HEK293 (cell line): ENCODE measurements around the gene EYS.

Experiments
- CTCF ChIA-PET: fragments of 350-600 bp; formaldehyde crosslinking; extraction: SDS; loops from one replicate; lab custom pipeline; 2021; ENCODE audit warnings: antibody characterized with exemption; lab: Yijun Ruan, JAX
- POLR2A ChIA-PET: fragments of 300-600 bp; formaldehyde crosslinking; extraction: SDS; loops from one replicate; lab custom pipeline; 2020; ENCODE audit warnings: antibody characterized with exemption, inconsistent platforms; lab: Yijun Ruan, JAX
- H3K27ac ChIP-seq: fragments of 200-500 bp; sonication (Bioruptor generic); 2 replicates; pipeline ENCODE4 v1.5.1; 2014; ENCODE audit warnings: low read depth, low read length, control low read depth, inconsistent platforms; ENCODE audit errors: extremely low read depth
- H3K36me3 ChIP-seq, 2 experiments: fragments of 200-500 bp in 1 of 2; sonication (Bioruptor generic) in 1 of 2; 1 replicate in 1 of 2; 2 replicates in 1 of 2; pipeline ENCODE4 v1.5.1; 2014 to 2017; ENCODE audit warnings: inconsistent platforms in 2 of 2, low read length in 2 of 2; ENCODE audit not compliant: control insufficient read depth in 2 of 2, insufficient read depth in 1 of 2
- H3K4me1 ChIP-seq: fragments of 200-500 bp; sonication (Bioruptor generic); 2 replicates; pipeline ENCODE4 v1.5.1; 2014; ENCODE audit warnings: mild to moderate bottlenecking, low read length, inconsistent platforms; ENCODE audit not compliant: control insufficient read depth, insufficient read depth
- H3K4me3 ChIP-seq: 2 replicates; pipeline ENCODE4 v1.5.1; 2011; ENCODE audit warnings: low read depth, mild to moderate bottlenecking, control low read depth, low read length, moderate library complexity
- H3K9me3 ChIP-seq: fragments of 200-500 bp; sonication (Bioruptor generic); 2 replicates; pipeline ENCODE4 v1.5.1; 2014; ENCODE audit warnings: low read depth, low read length, inconsistent platforms; ENCODE audit not compliant: control insufficient read depth, insufficient read depth
- BCL11B ChIP-seq: fragments of 450-650 bp; formaldehyde crosslinking; IDR thresholded peaks from 2 replicates; pipeline ENCODE4 v1.5.1; 2016; ENCODE audit warnings: low read depth, missing biosample characterization, missing genetic modification characterization
- HOXD13 ChIP-seq: sonication (generic); formaldehyde crosslinking; IDR thresholded peaks from 2 replicates; pipeline ENCODE4 v1.8.0; 2022; ENCODE audit warnings: missing genetic modification reagents, borderline replicate concordance
- SCRT2 ChIP-seq: fragments of 450-650 bp; formaldehyde crosslinking; IDR thresholded peaks from 2 replicates; pipeline ENCODE4 v1.5.1; 2016; ENCODE audit warnings: missing biosample characterization, missing genetic modification characterization
- SP7 ChIP-seq: fragments of 450-650 bp; formaldehyde crosslinking; IDR thresholded peaks from 2 replicates; pipeline ENCODE4 v1.5.1; 2016; ENCODE audit warnings: missing biosample characterization, missing genetic modification characterization
- ZEB2 ChIP-seq: fragments of 450-650 bp; formaldehyde crosslinking; IDR thresholded peaks from 2 replicates; pipeline ENCODE4 v1.5.1; 2016; ENCODE audit warnings: missing biosample characterization, missing genetic modification characterization
- ZFP37 ChIP-seq: fragments of 450-650 bp; formaldehyde crosslinking; IDR thresholded peaks from 2 replicates; pipeline ENCODE4 v1.5.1; 2016; ENCODE audit warnings: missing biosample characterization, missing genetic modification characterization
- ZNF132 ChIP-seq: fragments of 450-650 bp; formaldehyde crosslinking; IDR thresholded peaks from 2 replicates; pipeline ENCODE4 v1.5.1; 2017; ENCODE audit warnings: missing biosample characterization, missing genetic modification characterization, borderline replicate concordance
- ZNF146 ChIP-seq: fragments of 450-650 bp; formaldehyde crosslinking; IDR thresholded peaks from 2 replicates; pipeline ENCODE4 v1.5.1; 2016; ENCODE audit warnings: missing biosample characterization, missing genetic modification characterization
- ZNF16 ChIP-seq: fragments of 450-650 bp; formaldehyde crosslinking; IDR thresholded peaks from 2 replicates; pipeline ENCODE4 v1.5.1; 2016; ENCODE audit warnings: low read depth, missing biosample characterization, missing genetic modification characterization
- ZNF274 ChIP-seq, 2 experiments: fragments of 200-500 bp in 1 of 2; fragments of 450-650 bp in 1 of 2; sonication (Bioruptor generic) in 1 of 2; formaldehyde crosslinking in 1 of 2; IDR thresholded peaks; 2 replicates each; pipeline versions ENCODE4 v1.5.1 to v1.6.1; 2014 to 2016; ENCODE audit warnings: borderline replicate concordance in 1 of 2, inconsistent platforms in 1 of 2, low read length in 1 of 2, missing biosample characterization in 1 of 2, missing genetic modification characterization in 1 of 2
- ZNF302 ChIP-seq: fragments of 450-650 bp; formaldehyde crosslinking; IDR thresholded peaks from 2 replicates; pipeline ENCODE4 v1.5.1; 2016; ENCODE audit warnings: missing biosample characterization, missing genetic modification characterization, low read depth
- ZNF335 ChIP-seq: fragments of 450-650 bp; formaldehyde crosslinking; conservative IDR thresholded peaks from 2 replicates; pipeline ENCODE4 v1.5.1; 2016; ENCODE audit warnings: missing biosample characterization, missing genetic modification characterization
- ZNF391 ChIP-seq: fragments of 450-650 bp; formaldehyde crosslinking; IDR thresholded peaks from 2 replicates; pipeline ENCODE4 v1.5.1; 2016; ENCODE audit warnings: low read depth, missing biosample characterization, missing genetic modification characterization, borderline replicate concordance
- ZNF426 ChIP-seq: fragments of 450-650 bp; formaldehyde crosslinking; IDR thresholded peaks from 2 replicates; pipeline ENCODE4 v1.5.1; 2017; ENCODE audit warnings: missing biosample characterization, missing genetic modification characterization, mild to moderate bottlenecking, inconsistent platforms, moderate library complexity
- ZNF488 ChIP-seq: fragments of 450-650 bp; formaldehyde crosslinking; IDR thresholded peaks from 2 replicates; pipeline ENCODE4 v1.5.1; 2016; ENCODE audit warnings: missing biosample characterization, missing genetic modification characterization
- ZNF510 ChIP-seq: fragments of 450-650 bp; formaldehyde crosslinking; IDR thresholded peaks from 2 replicates; pipeline ENCODE4 v1.5.1; 2018; ENCODE audit warnings: mild to moderate bottlenecking, missing genetic modification characterization, missing biosample characterization; ENCODE audit not compliant: insufficient replicate concordance
- ZNF610 ChIP-seq: fragments of 450-650 bp; formaldehyde crosslinking; IDR thresholded peaks from 2 replicates; pipeline ENCODE4 v1.5.1; 2016; ENCODE audit warnings: missing biosample characterization, missing genetic modification characterization, borderline replicate concordance
- ZNF658 ChIP-seq: fragments of 450-650 bp; formaldehyde crosslinking; IDR thresholded peaks from 2 replicates; pipeline ENCODE4; 2016; ENCODE audit warnings: missing biosample characterization, missing genetic modification characterization
- TF ChIP-seq, protein P1 (sequence below): fragments of 450-650 bp; formaldehyde crosslinking; IDR thresholded peaks from 2 replicates; pipeline ENCODE4 v1.5.1; 2017; ENCODE audit warnings: missing biosample characterization, missing genetic modification characterization
- TF ChIP-seq, protein P2 (sequence below): fragments of 450-650 bp; formaldehyde crosslinking; IDR thresholded peaks from 2 replicates; pipeline ENCODE4 v1.5.1; 2016; ENCODE audit warnings: missing biosample characterization, missing genetic modification characterization, low read depth
- TF ChIP-seq, protein P3 (sequence below): fragments of 450-650 bp; formaldehyde crosslinking; IDR thresholded peaks from 2 replicates; pipeline ENCODE4 v1.5.1; 2016; ENCODE audit warnings: missing biosample characterization, missing genetic modification characterization
- TF ChIP-seq, protein P4 (sequence below): fragments of 450-650 bp; formaldehyde crosslinking; IDR thresholded peaks from 2 replicates; pipeline ENCODE4 v1.5.1; 2016; ENCODE audit warnings: missing biosample characterization, missing genetic modification characterization

Gene EYS

DNA sequence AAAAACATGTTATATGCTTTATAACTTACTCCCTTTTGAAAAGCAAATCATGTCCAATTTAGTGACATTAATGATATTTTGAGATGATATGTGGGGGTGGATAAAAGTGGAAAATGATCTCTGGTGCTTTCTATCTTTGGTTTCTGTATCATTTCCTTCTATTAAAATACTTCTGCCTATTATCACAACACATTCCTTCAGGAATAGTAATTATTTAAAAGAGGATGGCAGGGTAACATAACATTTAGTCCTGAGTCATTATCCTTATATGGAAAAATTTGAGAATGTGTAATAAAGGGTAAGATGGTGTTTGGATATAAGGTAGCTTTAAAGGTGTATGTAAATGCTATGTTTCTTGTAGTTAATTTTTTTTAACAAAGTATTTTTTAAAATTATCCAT lies 1413.7 kb downstream of the EYS start:
- no peak for TF ChIP-seq ZNF335 (tag by site-specific recombination)
- TF ChIP-seq, protein P1, sequence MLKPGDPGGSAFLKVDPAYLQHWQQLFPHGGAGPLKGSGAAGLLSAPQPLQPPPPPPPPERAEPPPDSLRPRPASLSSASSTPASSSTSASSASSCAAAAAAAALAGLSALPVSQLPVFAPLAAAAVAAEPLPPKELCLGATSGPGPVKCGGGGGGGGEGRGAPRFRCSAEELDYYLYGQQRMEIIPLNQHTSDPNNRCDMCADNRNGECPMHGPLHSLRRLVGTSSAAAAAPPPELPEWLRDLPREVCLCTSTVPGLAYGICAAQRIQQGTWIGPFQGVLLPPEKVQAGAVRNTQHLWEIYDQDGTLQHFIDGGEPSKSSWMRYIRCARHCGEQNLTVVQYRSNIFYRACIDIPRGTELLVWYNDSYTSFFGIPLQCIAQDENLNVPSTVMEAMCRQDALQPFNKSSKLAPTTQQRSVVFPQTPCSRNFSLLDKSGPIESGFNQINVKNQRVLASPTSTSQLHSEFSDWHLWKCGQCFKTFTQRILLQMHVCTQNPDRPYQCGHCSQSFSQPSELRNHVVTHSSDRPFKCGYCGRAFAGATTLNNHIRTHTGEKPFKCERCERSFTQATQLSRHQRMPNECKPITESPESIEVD = no peak
- TF ChIP-seq, protein P2, sequence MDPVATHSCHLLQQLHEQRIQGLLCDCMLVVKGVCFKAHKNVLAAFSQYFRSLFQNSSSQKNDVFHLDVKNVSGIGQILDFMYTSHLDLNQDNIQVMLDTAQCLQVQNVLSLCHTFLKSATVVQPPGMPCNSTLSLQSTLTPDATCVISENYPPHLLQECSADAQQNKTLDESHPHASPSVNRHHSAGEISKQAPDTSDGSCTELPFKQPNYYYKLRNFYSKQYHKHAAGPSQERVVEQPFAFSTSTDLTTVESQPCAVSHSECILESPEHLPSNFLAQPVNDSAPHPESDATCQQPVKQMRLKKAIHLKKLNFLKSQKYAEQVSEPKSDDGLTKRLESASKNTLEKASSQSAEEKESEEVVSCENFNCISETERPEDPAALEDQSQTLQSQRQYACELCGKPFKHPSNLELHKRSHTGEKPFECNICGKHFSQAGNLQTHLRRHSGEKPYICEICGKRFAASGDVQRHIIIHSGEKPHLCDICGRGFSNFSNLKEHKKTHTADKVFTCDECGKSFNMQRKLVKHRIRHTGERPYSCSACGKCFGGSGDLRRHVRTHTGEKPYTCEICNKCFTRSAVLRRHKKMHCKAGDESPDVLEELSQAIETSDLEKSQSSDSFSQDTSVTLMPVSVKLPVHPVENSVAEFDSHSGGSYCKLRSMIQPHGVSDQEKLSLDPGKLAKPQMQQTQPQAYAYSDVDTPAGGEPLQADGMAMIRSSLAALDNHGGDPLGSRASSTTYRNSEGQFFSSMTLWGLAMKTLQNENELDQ = no peak
- no peak for TF ChIP-seq ZNF510
- TF ChIP-seq SCRT2 (tag by site-specific recombination) = no peak
- no peak for TF ChIP-seq BCL11B (tag by site-specific recombination)
- no peak for TF ChIP-seq ZEB2 (tag by site-specific recombination)
- Histone ChIP-seq H3K4me3 (no peak overlapping the region), H3K9me3 (no peaks in the 10 kb centered on the region), H3K36me3 (no peaks in the 10 kb centered on the region), H3K27ac (no peak overlapping the region), H3K4me1 (no peaks in the 10 kb centered on the region)
- ChIA-PET POLR2A (no interaction called here), CTCF (no interaction called here)

- H3K9me3 ChIP-seq = no peaks in the 10 kb centered on the region
- POLR2A ChIA-PET = no interaction called here
- CTCF ChIA-PET = interaction anchor here (0.6 to 0.7 kb wide), 4 partner anchors 215 to 990 kb away, joined by 3 to 4 read pairs (median 3); no protein-coding TSS in a partner anchor
- TF ChIP-seq ZNF146 (no peak), ZNF274 (IDR thresholded peaks at IDR 0.05; ENCODE audit: low read length) (no peak), ZNF274 (tag by site-specific recombination; IDR thresholded peaks at IDR 0.05; ENCODE audit: borderline replicate concordance) (no peak), ZNF658 (tag by site-specific recombination) (no peak), ZNF488 (tag by site-specific recombination) (no peak), HOXD13 (CRISPR knock-in tag) (no peak), ZNF426 (no peak), ZNF132 (tag by site-specific recombination) (no peak)
- TF ChIP-seq, all 188 proteins: peak for 0
- no peaks in the 10 kb centered on the region for H3K4me1 ChIP-seq
- no peak overlapping the region for H3K27ac ChIP-seq
- H3K36me3 ChIP-seq = no peaks in the 10 kb centered on the region
- no peak overlapping the region for H3K4me3 ChIP-seq
Observed at GRCh38 chr6:64290867-64291266, 1416.2 kb downstream of the EYS start.

GRCh38 chr6:64289931-64290330 lies 1417.1 kb downstream of the EYS start:
- ChIA-PET CTCF (interaction anchor here (0.6 kb wide), 1 partner anchor 220 kb away, joined by 4 read pairs; no protein-coding TSS in a partner anchor), POLR2A (no interaction called here)
- Histone ChIP-seq H3K4me3 (no peak overlapping the region), H3K4me1 (no peaks in the 10 kb centered on the region), H3K36me3 (no peaks in the 10 kb centered on the region), H3K9me3 (no peaks in the 10 kb centered on the region), H3K27ac (no peak overlapping the region)
- TF ChIP-seq, protein P3, sequence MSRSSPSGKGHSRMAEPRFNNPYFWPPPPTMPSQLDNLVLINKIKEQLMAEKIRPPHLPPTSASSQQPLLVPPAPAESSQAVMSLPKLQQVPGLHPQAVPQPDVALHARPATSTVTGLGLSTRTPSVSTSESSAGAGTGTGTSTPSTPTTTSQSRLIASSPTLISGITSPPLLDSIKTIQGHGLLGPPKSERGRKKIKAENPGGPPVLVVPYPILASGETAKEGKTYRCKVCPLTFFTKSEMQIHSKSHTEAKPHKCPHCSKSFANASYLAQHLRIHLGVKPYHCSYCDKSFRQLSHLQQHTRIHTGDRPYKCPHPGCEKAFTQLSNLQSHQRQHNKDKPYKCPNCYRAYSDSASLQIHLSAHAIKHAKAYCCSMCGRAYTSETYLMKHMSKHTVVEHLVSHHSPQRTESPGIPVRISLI = no peak
- TF ChIP-seq ZNF610 (tag by site-specific recombination) (no peak), ZNF302 (no peak), ZNF391 (no peak), SP7 (no peak), HOXD13 (CRISPR knock-in tag) (no peak), ZNF16 (tag by site-specific recombination) (no peak), ZFP37 (tag by site-specific recombination) (no peak)
- TF ChIP-seq, protein P4, sequence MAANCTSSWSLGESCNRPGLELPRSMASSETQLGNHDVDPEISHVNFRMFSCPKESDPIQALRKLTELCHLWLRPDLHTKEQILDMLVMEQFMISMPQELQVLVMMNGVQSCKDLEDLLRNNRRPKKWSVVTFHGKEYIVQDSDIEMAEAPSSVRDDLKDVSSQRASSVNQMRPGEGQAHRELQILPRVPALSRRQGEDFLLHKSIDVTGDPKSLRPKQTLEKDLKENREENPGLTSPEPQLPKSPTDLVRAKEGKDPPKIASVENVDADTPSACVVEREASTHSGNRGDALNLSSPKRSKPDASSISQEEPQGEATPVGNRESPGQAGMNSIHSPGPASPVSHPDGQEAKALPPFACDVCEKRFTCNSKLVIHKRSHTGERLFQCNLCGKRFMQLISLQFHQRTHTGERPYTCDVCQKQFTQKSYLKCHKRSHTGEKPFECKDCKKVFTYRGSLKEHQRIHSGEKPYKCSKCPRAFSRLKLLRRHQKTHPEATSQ (tag by site-specific recombination) = no peak
- TF ChIP-seq, protein P2 = no peak
